Mucosa of descending colon (tissue), 3 donors: ENCODE data around the gene IRF6. TPM values are rescaled to one million over a fixed set of nuclear protein-coding genes. Genes with fewer than 3 reads are reported as not detected.

Experiments
- ATAC-seq: fragments of 200-7000 bp; cut with Tn5 transposase; one replicate; pipeline ENCODE4 v1.9.1; 2020; ENCODE audit warnings: mild to moderate bottlenecking, moderate library complexity
- DNase-seq, 3 donors: peaks; one replicate each; pipeline ENCODE4 v3.0.0-alpha.2; 2020
- H3K36me3 ChIP-seq: fragments of 200-600 bp; one replicate; pipeline ENCODE4 v1.8.0; 2021; ENCODE audit warnings: low read depth, mild to moderate bottlenecking
- H3K4me1 ChIP-seq: fragments of 200-600 bp; one replicate; pipeline ENCODE4 v1.8.0; 2021; ENCODE audit warnings: low read depth, mild to moderate bottlenecking
- H3K4me3 ChIP-seq: fragments of 200-600 bp; one replicate; pipeline ENCODE4 v1.8.0; 2021; ENCODE audit warnings: mild to moderate bottlenecking
- H3K9me3 ChIP-seq: fragments of 200-600 bp; one replicate; pipeline ENCODE4 v1.8.0; 2021; ENCODE audit warnings: mild to moderate bottlenecking
- CTCF ChIP-seq: fragments of 200-600 bp; IDR thresholded peaks from one replicate; pipeline ENCODE4 v1.8.0; 2022; ENCODE audit warnings: antibody characterized with exemption, mild to moderate bottlenecking
- intact Hi-C, 2 donors: fragments of 100-400 bp; cut with DNase I in 1 of 2; cut with micrococcal nuclease in 1 of 2; formaldehyde crosslinking; loops; one replicate each; pipeline versions ENCODE4 v1.11.0 to v1.11.1; 2022; cut with DNase I, micrococcal nuclease
- total RNA-seq, 3 donors: library from RNA; stranded (reverse); fragmentation: NEBNext Ultra II Directional in 2 of 3; extraction: Animal tissue kit (Norgen Biotek cat#: 25700) in 2 of 3; gene quantifications; one replicate each; pipeline versions ENCODE4 v1.2.1 to v1.2.4, GENCODE V29; 2021 to 2023
- donor health status: DM: no; HTN: no; CAD: no; lungs with moderate emphysema.
- donor health status: DM: no; HTN: no; CAD: no.
- donor health status: DM: no; HTN: yes; CAD: no.

The IRF6 gene
- total RNA-seq, 3 donors from 2014 or later, result 42.9 to 115 (median 96.9) TPM

DNA sequence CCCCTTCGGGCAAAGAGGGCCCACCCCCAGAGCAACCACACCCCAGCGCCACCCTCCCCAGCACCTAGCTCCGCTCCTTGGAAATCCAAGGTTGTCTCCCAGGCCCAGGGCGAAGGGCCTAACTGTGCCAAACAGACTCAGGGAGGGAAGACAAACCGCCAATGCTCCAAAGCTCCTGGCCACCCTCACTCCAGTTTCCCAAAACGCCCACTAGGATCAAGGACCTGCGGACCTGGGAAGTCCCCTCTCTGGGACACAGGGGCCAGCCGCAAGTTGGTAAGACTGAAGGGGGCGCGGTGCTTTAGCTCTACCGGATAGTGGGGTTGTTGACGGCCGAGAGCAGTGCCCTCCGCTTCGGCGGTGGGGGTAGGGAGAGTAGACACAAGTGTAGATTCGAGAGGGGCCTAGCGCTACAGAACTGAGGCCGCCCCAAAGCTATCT, 581 bp downstream of the IRF6 start:
- peak; percentile 45 for ATAC-seq
- intact Hi-C loops, result no loop called here
- no peak for TF ChIP-seq CTCF

DNA sequence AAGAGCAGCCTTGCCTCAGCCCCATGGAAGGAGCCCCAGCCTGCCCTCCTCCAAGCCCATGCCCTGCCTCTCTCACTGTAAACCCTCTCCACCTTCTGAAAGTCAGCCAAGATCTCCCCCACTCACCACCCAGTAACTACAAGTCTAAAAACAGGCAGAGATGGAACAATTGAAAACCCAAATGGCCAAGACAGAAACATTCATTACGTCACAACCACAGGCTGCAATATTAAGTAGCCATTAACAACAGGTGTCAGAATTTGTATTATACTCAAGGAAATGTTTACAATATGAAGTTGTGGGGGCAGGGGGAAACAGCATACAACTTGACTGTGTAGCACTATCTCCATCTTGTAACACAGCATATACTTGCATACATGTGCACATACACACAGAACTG, 2.4 kb downstream of the IRF6 start:
- H3K4me1 ChIP-seq, result no peaks in the 10 kb centered on the region
- no peak for TF ChIP-seq CTCF
- intact Hi-C loops, result no loop called here
- H3K4me3 ChIP-seq, result no peak overlapping the region
- H3K36me3 ChIP-seq, result no peaks in the 10 kb centered on the region
- no peaks in the 10 kb centered on the region for H3K9me3 ChIP-seq
- DNase-seq, result no peak
- ATAC-seq, result no peak

More for the DNA sequence above, 581 bp downstream of the IRF6 start:
- peak; percentile 58 to 74 (median 64) for DNase-seq
- no peaks in the 10 kb centered on the region for H3K4me1 ChIP-seq
- H3K4me3 ChIP-seq, result peak overlapping the region; percentile 62
- H3K36me3 ChIP-seq, result no peaks in the 10 kb centered on the region
- no peaks in the 10 kb centered on the region for H3K9me3 ChIP-seq

GRCh38 chr1:209802780-209803152, 3.2 kb downstream of the IRF6 start:
- H3K36me3 ChIP-seq, result no peaks in the 10 kb centered on the region
- TF ChIP-seq CTCF, result no peak
- ATAC-seq (no peak), DNase-seq (no peak)
- H3K9me3 ChIP-seq, result no peaks in the 10 kb centered on the region
- H3K4me3 ChIP-seq, result no peak overlapping the region
- no peaks in the 10 kb centered on the region for H3K4me1 ChIP-seq
- intact Hi-C loops, result no loop called here

- ATAC-seq (peak; percentile 4), DNase-seq (peak in 1 of 3 donors; percentile 23)
- intact Hi-C loops, result no loop called here
- H3K36me3 ChIP-seq, result no peaks in the 10 kb centered on the region
- no peak for TF ChIP-seq CTCF
- H3K9me3 ChIP-seq, result no peaks in the 10 kb centered on the region
- no peaks in the 10 kb centered on the region for H3K4me1 ChIP-seq
- no peak overlapping the region for H3K4me3 ChIP-seq
Observed at GRCh38 chr1:209802117-209802779, 3.7 kb downstream of the IRF6 start.

DNA sequence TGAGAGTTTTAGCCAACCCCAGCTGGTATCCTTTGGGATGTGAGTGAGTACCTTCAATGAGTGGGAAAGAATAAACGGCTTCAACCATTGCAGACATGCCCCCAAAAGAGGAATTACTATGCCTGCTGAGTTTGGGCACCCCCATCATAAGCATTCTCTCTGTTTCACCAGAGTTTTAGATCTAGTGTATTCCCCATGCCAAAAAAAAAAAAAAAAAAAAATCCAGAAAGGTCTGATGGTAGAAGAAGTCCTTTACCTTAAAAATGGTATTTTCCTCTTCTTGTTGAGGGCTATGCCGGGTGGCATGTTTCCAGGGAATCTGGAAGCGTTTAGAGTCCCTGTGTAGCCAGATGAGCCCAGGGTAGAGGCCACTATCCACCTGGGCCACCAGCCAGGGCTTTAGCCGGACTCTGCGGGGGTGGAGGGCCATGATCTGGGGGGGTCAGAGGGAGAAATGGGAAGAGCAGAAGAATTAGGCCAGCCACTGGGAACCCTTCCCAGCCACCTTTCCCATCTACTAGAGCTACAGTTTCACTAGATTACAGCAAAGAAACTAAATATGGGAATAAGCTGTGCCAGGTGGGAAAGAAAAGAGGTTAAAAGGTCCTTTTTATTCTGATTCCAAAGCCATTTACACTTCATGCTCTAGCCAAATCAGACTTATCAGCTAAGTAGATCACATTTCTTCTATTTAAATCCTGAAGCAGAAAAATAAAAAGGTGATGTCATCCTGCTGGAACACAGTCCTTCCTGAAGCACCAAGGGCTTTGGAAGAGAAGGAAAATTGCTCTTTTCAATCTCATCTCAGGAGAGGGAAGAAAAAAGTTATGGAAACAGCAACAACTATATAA, 4.7 kb downstream of the IRF6 start:
- DNase-seq (no peak), ATAC-seq (no peak)
- Histone ChIP-seq H3K9me3 (no peaks in the 10 kb centered on the region), H3K4me3 (no peak overlapping the region), H3K36me3 (no peaks in the 10 kb centered on the region), H3K4me1 (no peaks in the 10 kb centered on the region)
- TF ChIP-seq CTCF, result no peak
- intact Hi-C loops, result no loop called here
